BE2C (cell line): ENCODE data around the gene GSS.
"Not testable (repeated sequence)": the region's sequence is repeated elsewhere in the genome, so short reads cannot be mapped to it uniquely, and the experiment has no call there.

Source experiments
- DNase-seq: peaks from one replicate; pipeline ENCODE4 v3.0.0-alpha.2; 2020
- H3K27me3 ChIP-seq: fragments of 250-450 bp; sonication (Bioruptor Pico); 2 replicates; pipeline ENCODE4 v1.5.1; 2020; ENCODE audit warnings: mild to moderate bottlenecking
- H3K36me3 ChIP-seq: fragments of 250-450 bp; sonication (Bioruptor Pico); 2 replicates; pipeline ENCODE4 v1.5.1; 2020; ENCODE audit warnings: mild to moderate bottlenecking
- H3K4me1 ChIP-seq: fragments of 250-450 bp; sonication (Bioruptor Pico); 2 replicates; pipeline ENCODE4 v1.5.1; 2020
- H3K4me3 ChIP-seq: 2 replicates; pipeline ENCODE4 v1.5.1; 2011; ENCODE audit warnings: low read depth, low read length
- H3K9me3 ChIP-seq: fragments of 250-450 bp; sonication (Bioruptor Pico); 2 replicates; pipeline ENCODE4 v1.5.1; 2020
- CTCF ChIP-seq: IDR thresholded peaks from 2 replicates; pipeline ENCODE4 v1.5.1; 2012; ENCODE audit warnings: mild to moderate bottlenecking, low read depth, low read length

Gene GSS

GRCh38 chr20:34883087-34883688 lies 72.4 kb downstream of the GSS start:
- no peaks in the 10 kb centered on the region for H3K9me3 ChIP-seq
- H3K36me3 ChIP-seq: no peaks in the 10 kb centered on the region
- no peaks in the 10 kb centered on the region for H3K27me3 ChIP-seq
- no peak overlapping the region for H3K4me3 ChIP-seq
- no peak for DNase-seq
- no peaks in the 10 kb centered on the region; the same call in 1 of the 2 replicates for H3K4me1 ChIP-seq
- TF ChIP-seq CTCF: no peak

GRCh38 chr20:34881689-34882088 lies 73.9 kb downstream of the GSS start:
- Histone ChIP-seq H3K4me1 (no peaks in the 10 kb centered on the region; the same call in 1 of the 2 replicates), H3K9me3 (no peaks in the 10 kb centered on the region), H3K4me3 (no peak overlapping the region), H3K27me3 (no peaks in the 10 kb centered on the region), H3K36me3 (no peaks in the 10 kb centered on the region)
- TF ChIP-seq CTCF: no peak
- DNase-seq: no peak

GRCh38 chr20:34880971-34881370 lies 74.6 kb downstream of the GSS start:
- DNase-seq, H3K27me3 ChIP-seq, H3K9me3 ChIP-seq, H3K36me3 ChIP-seq, H3K4me3 ChIP-seq, H3K4me1 ChIP-seq: not testable (repeated sequence)

GRCh38 chr20:34880215-34880850 lies 75.3 kb downstream of the GSS start:
- no peaks in the 10 kb centered on the region for H3K36me3 ChIP-seq

More at GRCh38 chr20:34880215-34880850, 75.3 kb downstream of the GSS start:
- no peak for TF ChIP-seq CTCF
- Histone ChIP-seq H3K9me3 (no peaks in the 10 kb centered on the region), H3K4me1 (no peaks in the 10 kb centered on the region; the same call in 1 of the 2 replicates), H3K27me3 (no peaks in the 10 kb centered on the region), H3K4me3 (no peak overlapping the region)
- DNase-seq: no peak
